Measurements from ENCODE around the gene ASPG.

Gene ASPG

GRCh38 chr14:104163541-104163940, 78.0 kb downstream of the ASPG start:
- no peak for DNase-seq (ENCODE audit: low spot score)

- DNase-seq (ENCODE audit: low spot score) = no peak
Measured at GRCh38 chr14:104164041-104164440, 78.5 kb downstream of the ASPG start.

GRCh38 chr14:104164512-104164911, 79.0 kb downstream of the ASPG start:
- no peak for DNase-seq (ENCODE audit: low spot score)

Measured in hepatic stellate cell (primary cell).